DMS153 (cell line): ENCODE results near the gene AIFM3.
"Not testable (repeated sequence)": the region's sequence is repeated elsewhere in the genome, so short reads cannot be mapped to it uniquely, and the experiment has no call there.

Experiments
- DNase-seq: peaks from one replicate; lab custom pipeline; 2025; lab: John Stamatoyannopoulos, UW

The AIFM3 gene

GRCh38 chr22:20966883-20967696, at the start of gene AIFM3:
Gene AIFM3 (plus strand): TSS chr22:20967255. CDS start chr22:20967945, 690 bp downstream.
- no peak for DNase-seq

GRCh38 chr22:20918663-20919218, 48.3 kb upstream of the AIFM3 start:
- no peak for DNase-seq

DNA sequence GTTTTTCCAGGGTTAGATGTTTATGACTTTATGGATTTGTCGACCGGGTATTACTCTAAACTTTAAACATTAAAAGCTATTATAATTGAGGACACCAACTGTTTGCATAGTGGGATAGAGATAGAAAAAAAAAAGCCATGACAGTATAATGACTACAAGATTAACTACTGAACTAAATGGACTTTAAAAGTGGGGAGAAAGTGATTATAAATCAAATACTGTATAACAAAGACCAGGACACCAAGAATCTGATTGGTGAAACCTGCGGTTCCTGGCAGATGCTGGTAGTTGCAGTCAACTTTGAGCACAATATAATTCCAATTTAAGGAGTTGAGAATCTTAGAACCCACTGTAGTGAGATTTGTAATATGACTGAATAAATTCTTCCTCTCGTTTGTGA, 47.3 kb upstream of the AIFM3 start:
- DNase-seq: no peak

GRCh38 chr22:20920881-20921203, 46.2 kb upstream of the AIFM3 start:
- DNase-seq: no peak

DNA sequence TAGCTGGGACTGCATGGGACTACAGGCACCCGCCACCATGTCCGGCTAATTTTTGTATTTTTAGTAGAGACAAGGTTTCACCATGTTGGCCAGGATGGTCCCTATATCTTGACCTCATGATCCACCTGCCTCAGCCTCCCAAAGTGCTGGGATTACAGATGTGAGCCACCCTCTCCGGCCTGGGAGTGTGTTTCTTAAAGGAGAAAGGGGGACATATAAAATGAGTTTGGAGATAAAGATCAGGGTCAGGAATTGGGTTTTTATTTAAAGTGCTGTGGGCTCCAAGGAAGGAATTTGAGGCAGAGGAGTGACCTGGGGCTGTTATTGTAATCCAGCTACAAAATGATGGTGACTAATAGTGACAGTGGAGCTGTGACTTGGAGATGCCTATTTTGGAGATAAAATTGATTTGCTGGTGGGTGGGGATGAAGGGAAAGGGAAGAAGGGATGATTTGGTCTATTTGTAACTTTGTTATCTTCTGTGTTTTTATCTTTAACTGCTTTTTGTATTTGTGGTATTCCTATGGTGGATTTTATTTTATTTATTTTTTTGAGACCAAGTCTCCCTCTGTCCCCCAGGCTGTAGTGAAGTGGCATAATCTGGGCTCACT, 44.8 kb upstream of the AIFM3 start:
- DNase-seq: no peak

DNA sequence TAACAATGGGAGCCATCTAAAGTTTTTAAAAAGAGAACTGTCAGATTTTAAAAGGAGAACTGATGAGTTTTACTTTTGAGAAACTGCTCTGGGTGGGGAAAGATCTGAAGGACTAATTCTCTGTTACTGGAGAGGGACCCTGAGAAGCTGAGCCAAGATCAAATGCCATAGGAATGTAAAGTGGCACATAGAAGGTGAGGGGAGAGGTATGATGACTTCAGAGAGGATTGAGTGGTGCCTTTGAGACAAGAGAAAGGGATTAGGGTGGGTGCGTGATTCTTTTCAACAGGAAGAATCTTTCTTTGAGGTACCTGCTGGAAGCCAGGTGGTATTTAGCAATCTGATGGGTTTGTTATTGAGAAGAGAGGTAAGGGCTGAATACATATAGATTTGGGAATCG, 40.8 kb upstream of the AIFM3 start:
- DNase-seq: no peak

DNA sequence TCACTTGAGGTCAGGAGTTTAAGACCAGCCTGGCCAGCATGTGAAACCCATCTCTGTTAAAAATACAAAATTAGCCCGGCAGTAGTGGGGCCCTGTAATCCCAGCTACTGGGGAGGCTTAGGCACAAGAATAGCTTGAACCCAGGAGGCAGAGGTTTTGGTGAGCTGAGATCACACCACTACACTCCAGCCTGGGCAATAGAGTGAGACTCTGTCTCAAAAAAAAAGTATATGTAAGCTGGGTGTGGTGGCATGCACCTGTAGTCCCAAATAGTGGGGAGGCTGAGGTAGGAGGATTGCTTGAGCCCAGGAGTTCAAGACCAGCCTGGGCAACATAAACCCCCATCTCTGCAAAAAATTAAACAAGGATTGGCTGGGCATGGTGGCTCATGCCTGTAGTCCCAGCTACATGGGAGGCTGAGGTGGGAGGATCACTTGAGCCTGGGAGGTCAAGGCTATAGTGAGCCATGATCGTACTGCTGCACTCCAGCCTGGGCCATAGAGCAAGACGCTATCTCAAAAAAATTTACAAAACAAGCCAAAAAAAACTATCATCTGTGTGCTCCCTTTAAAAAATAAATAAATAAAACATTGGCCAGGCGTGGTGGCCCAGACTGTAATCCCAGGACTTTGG, 39.0 kb upstream of the AIFM3 start:
- DNase-seq: no peak

DNA sequence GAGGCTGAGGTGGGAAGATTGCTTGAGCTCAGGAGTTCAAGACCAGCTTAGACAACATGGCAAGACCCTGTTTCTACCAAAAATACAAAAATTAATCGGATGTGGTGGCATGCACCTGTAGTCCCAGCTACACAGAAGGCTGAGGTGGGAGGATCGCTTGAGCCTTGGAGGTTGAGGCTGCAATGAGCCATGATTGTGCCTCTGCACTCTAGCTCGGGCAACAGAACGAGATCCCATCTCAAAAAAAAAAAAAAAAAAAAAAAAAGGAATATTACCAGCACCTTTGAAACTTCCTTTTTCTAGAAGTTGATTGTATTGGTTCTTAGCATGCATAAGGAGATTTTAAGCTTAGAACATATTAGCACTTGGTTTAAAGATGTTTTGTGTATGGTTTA, 38.5 kb upstream of the AIFM3 start:
- DNase-seq: no peak

DNA sequence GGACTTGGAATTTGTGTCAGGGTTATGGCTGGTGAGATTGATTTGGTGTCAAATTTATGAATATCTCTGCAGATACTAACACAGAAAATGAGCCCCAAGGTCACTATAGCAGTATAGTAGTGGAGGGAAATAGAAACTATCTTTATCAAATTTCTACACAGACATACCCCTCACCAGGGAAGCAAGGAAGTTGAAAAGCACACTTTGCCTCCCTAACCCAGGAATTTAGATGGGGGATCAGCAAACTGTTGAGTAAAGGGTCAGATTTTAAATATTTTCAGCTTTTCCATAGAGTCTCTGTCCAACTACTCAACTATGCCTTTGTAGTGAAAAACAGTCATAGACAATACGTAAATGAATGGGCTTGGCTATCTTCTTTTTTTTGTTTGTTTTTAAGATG, 37.1 kb upstream of the AIFM3 start:
- no peak for DNase-seq

GRCh38 chr22:20930435-20930834, 36.6 kb upstream of the AIFM3 start:
- not testable (repeated sequence) for DNase-seq

- DNase-seq: no peak
Observed at GRCh38 chr22:20931126-20931654, 35.9 kb upstream of the AIFM3 start.

DNA sequence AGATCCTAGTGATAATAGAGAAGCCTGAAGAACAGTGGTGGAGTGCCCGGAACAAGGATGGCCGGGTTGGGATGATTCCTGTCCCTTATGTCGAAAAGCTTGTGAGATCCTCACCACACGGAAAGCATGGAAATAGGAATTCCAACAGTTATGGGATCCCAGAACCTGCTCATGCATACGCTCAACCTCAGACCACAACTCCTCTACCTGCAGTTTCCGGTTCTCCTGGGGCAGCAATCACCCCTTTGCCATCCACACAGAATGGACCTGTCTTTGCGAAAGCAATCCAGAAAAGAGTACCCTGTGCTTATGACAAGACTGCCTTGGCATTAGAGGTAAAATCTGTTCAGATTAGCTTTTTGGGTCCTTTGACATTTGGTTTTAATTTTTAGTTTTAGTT, 33.1 kb upstream of the AIFM3 start:
- no peak for DNase-seq

GRCh38 chr22:20935049-20935448, 32.0 kb upstream of the AIFM3 start:
- not testable (repeated sequence) for DNase-seq

DNA sequence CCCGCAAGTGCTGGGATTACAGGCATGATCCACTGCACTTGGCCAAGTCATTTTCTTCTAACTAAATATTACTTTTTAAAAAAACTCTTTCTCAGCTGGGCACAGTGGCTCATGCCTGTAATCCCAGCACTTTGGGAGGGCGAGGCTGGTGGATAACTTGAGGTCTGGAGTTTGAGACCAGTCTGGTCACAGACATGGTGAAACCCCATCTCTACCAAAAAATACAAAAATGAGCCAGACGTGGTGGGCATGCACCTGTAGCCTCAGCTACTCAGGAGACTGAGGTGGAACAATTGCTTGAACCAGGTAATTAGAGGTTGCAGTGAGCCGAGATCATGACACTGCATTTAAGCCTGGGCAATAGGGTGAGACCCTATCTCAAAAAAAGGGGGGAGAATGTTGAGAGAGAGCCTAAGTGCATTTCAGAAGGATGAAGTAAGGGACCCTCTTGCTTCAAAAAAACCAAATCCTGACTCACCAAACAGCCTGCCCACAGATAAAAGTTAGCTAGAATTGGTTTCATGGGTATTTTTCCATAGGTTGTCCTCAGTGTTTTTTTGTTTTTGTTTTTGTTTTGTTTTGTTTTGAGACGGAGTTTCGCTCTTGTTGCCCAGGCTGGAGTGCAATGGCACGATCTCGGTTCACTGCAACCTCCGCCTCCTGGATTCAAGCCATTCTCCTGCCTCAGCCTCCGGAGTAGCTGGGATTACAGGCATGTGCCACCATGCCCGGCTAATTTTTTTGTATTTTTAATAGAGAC, 31.1 kb upstream of the AIFM3 start:
- not testable (repeated sequence) for DNase-seq

DNA sequence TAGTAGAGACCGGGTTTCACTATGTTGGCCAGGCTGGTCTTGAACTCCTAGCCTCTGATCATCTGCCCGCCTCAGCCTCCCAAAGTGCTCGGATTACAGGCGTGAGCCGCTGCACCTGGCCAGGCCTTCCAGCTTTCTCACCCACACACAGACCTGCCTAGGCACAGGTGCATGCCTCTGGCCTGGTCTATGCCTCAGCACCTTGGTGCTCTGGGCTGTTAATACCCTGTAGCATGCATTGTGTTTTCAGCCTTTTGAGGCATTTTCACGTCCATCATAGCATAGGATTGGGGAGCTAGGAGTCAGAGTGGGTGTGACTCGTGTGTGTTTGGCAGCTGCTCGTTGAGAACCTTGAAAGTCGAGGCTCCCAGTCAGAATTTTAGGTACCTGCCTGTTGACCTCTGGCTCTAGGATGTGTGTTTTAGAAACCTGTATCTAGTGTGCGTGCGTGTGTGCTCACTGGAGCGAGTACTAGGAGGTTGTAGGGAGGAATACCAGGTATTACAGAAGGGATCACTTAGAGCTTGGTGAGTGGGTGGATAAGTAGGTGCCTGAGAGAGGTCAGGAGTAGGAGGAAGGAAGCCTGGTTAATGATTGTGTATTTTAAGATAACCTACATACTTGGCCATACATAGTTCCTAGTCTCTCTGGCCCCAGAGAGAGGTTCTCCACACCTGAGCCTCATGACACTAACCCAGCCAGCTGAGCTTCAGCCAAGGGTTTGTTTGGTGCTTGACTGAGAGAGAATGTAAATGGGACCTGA, 29.8 kb upstream of the AIFM3 start:
- no peak for DNase-seq

GRCh38 chr22:20937794-20938671, 29.0 kb upstream of the AIFM3 start:
- no peak for DNase-seq

- DNase-seq: not testable (repeated sequence)
Observed at GRCh38 chr22:20939457-20940185, 27.4 kb upstream of the AIFM3 start.

DNA sequence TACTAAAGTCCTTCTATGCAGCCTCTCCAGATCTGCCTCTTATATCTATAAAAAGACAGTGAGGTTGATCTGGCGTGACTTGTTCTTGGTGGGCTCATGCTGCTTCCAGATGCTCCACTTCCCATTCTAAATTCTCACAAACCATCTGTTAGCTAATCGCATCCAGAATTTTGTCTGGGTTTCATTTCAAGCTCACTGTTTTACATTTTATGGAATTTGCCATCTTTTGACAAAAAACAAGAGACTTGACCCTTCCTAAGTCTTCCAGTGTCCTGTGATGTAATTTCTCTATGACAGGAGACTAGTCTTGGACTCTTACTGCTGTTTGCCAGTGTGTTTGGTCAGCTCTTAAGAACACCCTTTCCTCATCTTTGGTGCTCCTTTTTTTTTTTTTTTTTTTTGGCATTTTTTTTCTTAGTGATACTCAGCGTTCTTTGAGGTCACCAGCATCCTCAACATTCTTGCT, 26.8 kb upstream of the AIFM3 start:
- DNase-seq: no peak

- no peak for DNase-seq
Observed at GRCh38 chr22:20940904-20941385, 26.1 kb upstream of the AIFM3 start.
